Natural killer cell (primary cell): ENCODE results near the gene EGFL6. TPM values are rescaled to one million over a fixed set of nuclear protein-coding genes. Genes with fewer than 3 reads are reported as not detected.
A peak's percentile ranks its signal among the peaks of the same experiment; 100 is the strongest.

ENCODE experiments used
- ATAC-seq, 3 donors: fragments of 150-1000 bp in 2 of 3; fragments of 200-7000 bp in 1 of 3; cut with Tn5 transposase; 1 replicate in 1 of 3; 2 replicates in 2 of 3; pipeline ENCODE4 v1.10.0; 2021; ENCODE audit warnings: mild to moderate bottlenecking in 2 of 3, moderate library complexity in 2 of 3
- DNase-seq, 2 donors: peaks; one replicate each; pipeline versions ENCODE4 v3.0.0 to v3.0.0-alpha.2; 2013 to 2021; ENCODE audit warnings: mixed read lengths in 1 of 2
- H3K27ac ChIP-seq: one replicate; pipeline ENCODE4 v1.5.1; 2013; ENCODE audit warnings: mild to moderate bottlenecking, low read length
- H3K27me3 ChIP-seq: one replicate; pipeline ENCODE4 v1.6.1; 2013; ENCODE audit warnings: low read length; ENCODE audit not compliant: control insufficient read depth, insufficient read depth
- H3K36me3 ChIP-seq: one replicate; pipeline ENCODE4 v1.6.1; 2013; ENCODE audit warnings: low read length; ENCODE audit not compliant: control insufficient read depth, insufficient read depth
- H3K4me1 ChIP-seq: one replicate; pipeline ENCODE4 v1.6.1; 2013; ENCODE audit warnings: low read length; ENCODE audit not compliant: control insufficient read depth, insufficient read depth
- H3K4me3 ChIP-seq: one replicate; pipeline ENCODE4 v1.5.1; 2013; ENCODE audit warnings: low read length
- H3K9me3 ChIP-seq: one replicate; pipeline ENCODE4 v1.6.1; 2013; ENCODE audit warnings: low read length; ENCODE audit not compliant: control insufficient read depth, insufficient read depth
- H3K27ac Mint-ChIP-seq, 2 donors: one replicate each; pipeline ENCODE4 v1.8.0; 2022; ENCODE audit warnings: mild to moderate bottlenecking in 2 of 2, mixed read lengths in 2 of 2, moderate library complexity in 1 of 2
- H3K27me3 Mint-ChIP-seq, 2 donors: one replicate each; pipeline ENCODE4 v1.8.0; 2022; ENCODE audit warnings: low read depth in 2 of 2, mixed read lengths in 2 of 2
- H3K36me3 Mint-ChIP-seq: one replicate; pipeline ENCODE4 v1.8.0; 2022; ENCODE audit warnings: mixed read lengths
- H3K4me1 Mint-ChIP-seq, 2 donors: one replicate each; pipeline ENCODE4 v1.8.0; 2022; ENCODE audit warnings: mixed read lengths in 2 of 2
- H3K4me3 Mint-ChIP-seq: one replicate; pipeline ENCODE4 v1.8.0; 2022; ENCODE audit warnings: mild to moderate bottlenecking, moderate library complexity, mixed read lengths
- H3K9me3 Mint-ChIP-seq, 2 donors: one replicate each; pipeline ENCODE4 v1.8.0; 2022; ENCODE audit warnings: mixed read lengths in 2 of 2
- WGBS: methylation state at CpG from one replicate; pipeline ENCODE4 v1.1.7; 2013; ENCODE audit warnings: missing lambda C conversion rate; ENCODE audit not compliant: insufficient coverage; 5-methylcytosine and 5-hydroxymethylcytosine counted together
- intact Hi-C: fragments of 100-400 bp; cut with micrococcal nuclease; formaldehyde crosslinking; loops from one replicate; pipeline ENCODE4 v1.14.2; 2022
- total RNA-seq, 4 donors: library from RNA; stranded (reverse); fragments of 120-200 nt in 1 of 4; gene quantifications; one replicate each; pipeline versions ENCODE4 v1.2.3 to v1.2.4, GENCODE V29; 2013 to 2022
- TF ChIP-seq, protein P1 (sequence below): fragments of 200-600 bp; IDR thresholded peaks from one replicate; pipeline ENCODE4 v1.8.0; 2022; ENCODE audit warnings: antibody characterized with exemption

EGFL6 gene
- total RNA-seq, 3 donors from 2014 or later (not counting 1 experiment from before 2014, with no cell fraction given): not detected

DNA sequence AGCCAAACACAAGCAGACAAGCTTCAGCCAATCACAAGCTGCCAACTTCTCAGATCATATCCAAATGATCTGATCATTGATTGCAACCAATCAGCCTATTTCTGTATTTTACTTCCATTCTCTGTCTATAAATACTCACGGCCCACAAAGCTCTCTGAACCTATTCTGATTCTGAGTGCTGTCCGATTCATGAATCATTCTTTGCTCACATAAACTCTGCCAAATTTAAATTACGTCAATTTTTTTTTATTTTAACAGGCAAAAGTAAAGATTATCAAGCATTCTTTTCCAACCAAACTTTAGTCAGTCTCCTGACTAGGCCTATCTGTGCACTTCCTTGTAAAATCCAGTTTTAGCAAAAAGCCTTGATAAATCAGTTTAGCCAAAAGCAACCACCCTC, 81.7 kb downstream of the EGFL6 start:
- Mint-ChIP-seq H3K9me3 (no peaks in the 10 kb centered on the region), H3K36me3 (no peaks in the 10 kb centered on the region), H3K4me1 (peaks cover 11 to 28% of the 10 kb centered on the region in 2 donors), H3K27me3 (peaks cover 0 to 20% of the 10 kb centered on the region in 2 donors), H3K27ac (peak overlapping the region in 1 of 2 donors; percentile 88), H3K4me3 (peak overlapping the region; percentile 42)
- Histone ChIP-seq H3K27ac (no peak overlapping the region), H3K36me3 (no peaks in the 10 kb centered on the region), H3K4me3 (no peak overlapping the region), H3K9me3 (no peaks in the 10 kb centered on the region), H3K4me1 (peaks cover 15% of the 10 kb centered on the region), H3K27me3 (no peaks in the 10 kb centered on the region)
- WGBS: 98% methylated on average over 3 of the region's 3 CpGs
- DNase-seq: no peak
- TF ChIP-seq, protein P1, sequence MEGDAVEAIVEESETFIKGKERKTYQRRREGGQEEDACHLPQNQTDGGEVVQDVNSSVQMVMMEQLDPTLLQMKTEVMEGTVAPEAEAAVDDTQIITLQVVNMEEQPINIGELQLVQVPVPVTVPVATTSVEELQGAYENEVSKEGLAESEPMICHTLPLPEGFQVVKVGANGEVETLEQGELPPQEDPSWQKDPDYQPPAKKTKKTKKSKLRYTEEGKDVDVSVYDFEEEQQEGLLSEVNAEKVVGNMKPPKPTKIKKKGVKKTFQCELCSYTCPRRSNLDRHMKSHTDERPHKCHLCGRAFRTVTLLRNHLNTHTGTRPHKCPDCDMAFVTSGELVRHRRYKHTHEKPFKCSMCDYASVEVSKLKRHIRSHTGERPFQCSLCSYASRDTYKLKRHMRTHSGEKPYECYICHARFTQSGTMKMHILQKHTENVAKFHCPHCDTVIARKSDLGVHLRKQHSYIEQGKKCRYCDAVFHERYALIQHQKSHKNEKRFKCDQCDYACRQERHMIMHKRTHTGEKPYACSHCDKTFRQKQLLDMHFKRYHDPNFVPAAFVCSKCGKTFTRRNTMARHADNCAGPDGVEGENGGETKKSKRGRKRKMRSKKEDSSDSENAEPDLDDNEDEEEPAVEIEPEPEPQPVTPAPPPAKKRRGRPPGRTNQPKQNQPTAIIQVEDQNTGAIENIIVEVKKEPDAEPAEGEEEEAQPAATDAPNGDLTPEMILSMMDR: no peak
- no peak for ATAC-seq
- intact Hi-C loops: loop anchor here (10.0 kb wide), 2 partner anchors 166 to 1684 kb away; partner anchors contain the start of gene PIGA

DNA sequence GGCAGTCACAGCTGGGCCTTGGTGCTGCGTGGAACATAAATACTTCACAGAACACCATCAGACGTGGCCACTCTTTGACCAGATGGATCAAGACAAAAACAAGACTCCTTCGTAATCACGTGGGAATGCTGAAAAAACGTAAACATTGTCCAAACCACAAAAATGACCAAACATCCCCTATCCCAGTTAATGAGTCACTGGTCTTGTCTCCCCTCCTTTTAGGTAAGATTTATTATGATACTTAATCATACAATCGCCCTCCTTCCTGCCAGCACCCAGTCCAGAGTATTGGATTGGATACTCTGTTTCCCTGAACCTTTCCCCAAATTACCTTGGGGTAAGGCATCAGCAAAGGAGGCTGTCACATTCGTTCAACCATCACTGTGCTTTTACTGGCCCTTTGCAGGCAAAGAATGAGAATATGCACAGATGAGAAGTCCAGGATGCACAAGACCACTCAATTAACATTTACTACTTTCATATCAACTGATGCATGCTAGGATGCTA, 82.9 kb downstream of the EGFL6 start:
- Mint-ChIP-seq H3K27ac (peak overlapping the region; percentile 88 to 94), H3K36me3 (peaks cover 11% of the 10 kb centered on the region), H3K4me1 (peaks cover 11 to 28% of the 10 kb centered on the region in 2 donors), H3K27me3 (peaks cover 0 to 13% of the 10 kb centered on the region in 2 donors), H3K4me3 (peak overlapping the region; percentile 90), H3K9me3 (no peaks in the 10 kb centered on the region)
- no peaks in the 10 kb centered on the region for H3K9me3 ChIP-seq
- H3K27ac ChIP-seq: peak overlapping the region; percentile 97
- DNase-seq (no peak), ATAC-seq (no peak)
- H3K27me3 ChIP-seq: no peaks in the 10 kb centered on the region
- intact Hi-C loops: loop anchor here (2.0 to 10.0 kb wide), 3 partner anchors 90 to 1682 kb away; partner anchors contain the start of gene PIGA
- peak overlapping the region; percentile 81 for H3K4me3 ChIP-seq
- WGBS: 43% methylated on average over 7 of the region's 7 CpGs
- H3K4me1 ChIP-seq: peaks cover 15% of the 10 kb centered on the region
- peaks cover 2% of the 10 kb centered on the region for H3K36me3 ChIP-seq
- TF ChIP-seq, protein P1: no peak

DNA sequence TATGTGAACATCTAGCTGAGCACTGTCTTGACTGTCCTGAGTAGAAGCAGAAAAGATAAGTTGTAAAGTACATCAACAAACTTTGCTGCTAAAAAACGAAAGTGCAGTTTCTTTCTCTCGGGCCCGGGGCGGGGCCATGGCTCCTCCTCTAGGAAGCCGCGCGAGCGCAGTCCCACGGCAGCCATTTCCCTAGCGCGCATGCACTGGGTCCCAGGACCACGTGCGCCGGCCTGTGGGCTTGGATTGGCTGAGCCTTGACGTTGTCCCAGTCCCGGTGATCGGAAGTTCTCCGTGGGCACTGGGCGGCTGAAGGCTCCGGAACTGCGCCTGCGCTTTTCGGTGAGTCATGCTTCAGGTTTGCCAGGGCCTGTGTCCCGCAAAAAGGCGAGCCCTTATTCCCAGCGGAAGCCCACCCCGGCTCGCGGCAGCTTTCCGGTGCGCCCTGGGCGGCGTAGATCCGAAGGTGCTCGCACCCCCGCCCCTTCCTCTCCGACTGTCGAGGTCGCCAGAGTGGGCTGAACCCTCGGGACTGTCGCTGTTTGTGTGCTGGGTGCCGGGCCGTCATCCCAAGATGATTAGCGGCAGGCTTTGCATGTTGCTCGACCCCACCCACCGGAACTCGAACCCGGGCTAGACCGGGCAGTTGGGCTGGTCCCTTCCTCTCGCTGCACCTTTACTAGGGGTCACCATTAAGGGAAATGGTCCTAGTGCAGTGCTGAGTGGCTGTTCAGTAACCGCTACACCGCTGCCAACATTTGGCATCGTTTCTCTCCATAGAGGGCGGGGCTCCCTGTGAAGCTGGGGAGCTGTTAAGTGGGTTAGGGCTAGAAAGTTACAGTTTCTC, 83.7 kb downstream of the EGFL6 start, which contains the start of gene TCEANC:
TSS of gene TCEANC (plus strand) at position 292 of the 844 bp plus-strand sequence. CDS start 9,368 bp downstream, outside the sequence.
- Histone ChIP-seq H3K9me3 (no peaks in the 10 kb centered on the region), H3K27ac (peak within 1 kb of the TSS; percentile 97), H3K4me3 (peak within 1 kb of the TSS; percentile 81), H3K27me3 (no peaks in the 10 kb centered on the region), H3K36me3 (peaks cover 2% of the 10 kb centered on the region), H3K4me1 (peaks cover 10% of the 10 kb centered on the region)
- ATAC-seq (peak; percentile 90 to 98 (median 96)), DNase-seq (peak; percentile 86 to 96)
- intact Hi-C loops: loop anchor here (1.0 to 10.0 kb wide), 5 partner anchors 35 to 1682 kb away; partner anchors contain the start of gene PIGA
- H3K27me3 Mint-ChIP-seq: peaks cover 0 to 7% of the 10 kb centered on the region in 2 donors
- TF ChIP-seq, protein P1: no peak
- no peaks in the 10 kb centered on the region for H3K9me3 Mint-ChIP-seq
- peaks cover 4 to 29% of the 10 kb centered on the region in 2 donors for H3K4me1 Mint-ChIP-seq
- H3K27ac Mint-ChIP-seq: peak within 1 kb of the TSS; percentile 88 to 94
- under 1% methylated on average over 54 of the region's 54 CpGs for WGBS
- H3K4me3 Mint-ChIP-seq: peak within 1 kb of the TSS; percentile 90
- H3K36me3 Mint-ChIP-seq: peaks cover 11% of the 10 kb centered on the region
